Karpas-422 (cell line): ENCODE data around the gene TADA2A. TPM values are rescaled to one million over a fixed set of nuclear protein-coding genes. Genes with fewer than 3 reads are reported as not detected.

Source experiments
- DNase-seq: peaks from one replicate; pipeline ENCODE4 v3.0.0-alpha.2; 2015
- H2AFZ ChIP-seq: fragments of 200-600 bp; sonication (generic); 2 replicates; pipeline ENCODE4 v1.6.1; 2014; ENCODE audit warnings: antibody characterized with exemption, low read length, mixed read lengths
- H3K27ac ChIP-seq: fragments of 200-600 bp; sonication (generic); 2 replicates; pipeline ENCODE4 v1.5.1; 2014; ENCODE audit warnings: mild to moderate bottlenecking, low read length, moderate library complexity
- H3K27me3 ChIP-seq: fragments of 200-600 bp; sonication (generic); 2 replicates; pipeline ENCODE4 v1.6.1; 2014; ENCODE audit warnings: low read length, mixed read lengths
- H3K36me3 ChIP-seq: fragments of 200-600 bp; sonication (generic); 2 replicates; pipeline ENCODE4 v1.6.1; 2014; ENCODE audit warnings: low read length, mixed read lengths; ENCODE audit not compliant: insufficient read depth
- H3K4me1 ChIP-seq: fragments of 200-600 bp; sonication (generic); 2 replicates; pipeline ENCODE4 v1.6.1; 2014; ENCODE audit warnings: mild to moderate bottlenecking, low read length, mixed read lengths
- H3K4me2 ChIP-seq: fragments of 200-600 bp; sonication (generic); 2 replicates; pipeline ENCODE4 v1.6.1; 2014; ENCODE audit warnings: low read length, low read depth, mild to moderate bottlenecking; ENCODE audit not compliant: poor library complexity, severe bottlenecking
- H3K4me3 ChIP-seq: fragments of 200-600 bp; sonication (generic); 2 replicates; pipeline ENCODE4 v1.5.1; 2014; ENCODE audit warnings: mild to moderate bottlenecking, antibody characterized with exemption, low read length, mixed read lengths
- H3K79me2 ChIP-seq: fragments of 200-600 bp; sonication (generic); 2 replicates; pipeline ENCODE4 v1.6.1; 2014; ENCODE audit warnings: mild to moderate bottlenecking, low read length, mixed read lengths
- H3K9ac ChIP-seq: fragments of 200-600 bp; sonication (generic); 2 replicates; pipeline ENCODE4 v1.6.0; 2014; ENCODE audit warnings: low read length
- H3K9me2 ChIP-seq: fragments of 200-600 bp; sonication (generic), shearing (Covaris generic); replicated peaks from 2 replicates; pipeline ENCODE4 v1.6.0; 2014; ENCODE audit warnings: mild to moderate bottlenecking, low read length, moderate library complexity; ENCODE audit not compliant: insufficient read depth
- H3K9me3 ChIP-seq: fragments of 300-700, 200-600 bp; sonication (generic); 2 replicates; pipeline ENCODE4 v1.6.1; 2014; ENCODE audit warnings: low read length, mixed read lengths
- H4K20me1 ChIP-seq: fragments of 200-600 bp; sonication (generic); 2 replicates; pipeline ENCODE4 v1.6.1; 2014; ENCODE audit warnings: mild to moderate bottlenecking, antibody characterized with exemption, low read length, low read depth; ENCODE audit not compliant: insufficient read depth
- total RNA-seq: library from RNA; depleted of rRNA; stranded (reverse); fragments of >200 nt; shearing (Covaris generic); gene quantifications from 2 replicates; pipeline ENCODE4 v1.2.3, GENCODE V29; 2014; ENCODE audit warnings: low replicate concordance; rRNA removed

Gene TADA2A
- total RNA-seq, 1 experiment from 2014 or later: 28.1 TPM

DNA sequence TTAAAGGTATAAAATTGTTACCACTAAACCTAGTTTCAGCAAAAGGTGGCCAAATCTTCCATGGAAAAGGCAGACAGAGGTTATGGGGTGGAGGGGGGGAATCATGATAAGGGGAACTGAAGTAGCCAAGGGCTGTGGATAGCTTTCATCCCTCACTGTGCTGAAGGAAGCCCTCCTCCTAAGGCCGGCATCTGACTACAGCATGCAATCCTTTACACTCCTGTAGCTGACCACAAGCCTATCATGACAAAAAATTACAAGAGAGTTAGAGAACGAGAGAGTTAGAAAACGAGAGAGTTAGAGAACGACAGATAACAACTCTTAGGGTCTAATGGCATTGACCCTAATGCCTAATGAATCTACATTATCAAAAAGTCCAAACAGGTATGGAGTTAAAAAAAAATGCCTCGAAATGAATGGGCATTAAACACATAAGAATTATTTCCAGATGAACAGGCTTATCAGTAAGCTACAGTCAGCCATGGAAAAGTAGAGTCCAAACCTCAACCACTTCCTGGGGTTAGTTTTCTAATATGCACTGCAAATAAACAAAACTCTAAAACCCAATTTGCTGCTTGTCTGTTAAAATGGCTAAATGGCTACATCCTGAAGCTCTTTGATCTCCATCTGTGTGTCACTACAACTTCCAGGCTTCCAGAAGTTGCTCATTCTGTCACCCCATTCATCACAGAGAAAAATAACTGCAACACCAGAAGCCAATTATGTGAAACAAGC lies 112.7 kb downstream of the TADA2A start:
- no peak overlapping the region for H3K4me2 ChIP-seq
- H3K4me3 ChIP-seq: no peak overlapping the region
- no peaks in the 10 kb centered on the region for H3K79me2 ChIP-seq
- H3K36me3 ChIP-seq: peaks cover 9% of the 10 kb centered on the region; the same call in 1 of the 2 replicates
- no peak overlapping the region for H3K9ac ChIP-seq
- H3K4me1 ChIP-seq: peaks cover 10% of the 10 kb centered on the region
- no peak overlapping the region for H3K27ac ChIP-seq
- no peak overlapping the region for H2AFZ ChIP-seq
- H4K20me1 ChIP-seq: no peaks in the 10 kb centered on the region
- H3K27me3 ChIP-seq: no peaks in the 10 kb centered on the region
- no peak for DNase-seq
- no peaks in the 10 kb centered on the region for H3K9me2 ChIP-seq
- H3K9me3 ChIP-seq: no peaks in the 10 kb centered on the region

DNA sequence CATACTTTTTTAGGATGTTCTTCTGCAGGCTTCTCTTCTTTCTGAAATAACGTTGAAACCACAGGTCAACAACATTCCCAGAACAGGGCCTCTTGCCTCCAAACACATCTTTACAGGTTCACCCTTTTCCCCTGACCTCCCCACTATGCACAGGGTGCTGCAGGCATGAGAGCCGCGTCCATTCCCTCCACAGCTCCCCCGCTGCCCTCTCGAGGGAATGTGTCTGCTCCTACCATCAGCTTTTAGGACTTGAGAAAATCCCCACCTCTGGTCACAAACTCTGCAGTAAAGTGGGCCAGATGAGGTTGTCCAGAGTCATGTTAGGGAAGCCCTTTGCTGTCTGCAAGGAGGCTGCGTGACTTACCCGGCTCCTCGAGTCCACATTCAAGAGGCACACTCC lies 113.5 kb downstream of the TADA2A start:
- peaks cover 9% of the 10 kb centered on the region; the same call in 1 of the 2 replicates for H3K36me3 ChIP-seq
- no peak overlapping the region for H2AFZ ChIP-seq
- no peaks in the 10 kb centered on the region for H3K9me3 ChIP-seq
- no peak for DNase-seq
- H3K4me2 ChIP-seq: no peak overlapping the region
- no peaks in the 10 kb centered on the region for H4K20me1 ChIP-seq
- no peak overlapping the region for H3K27ac ChIP-seq
- no peak overlapping the region for H3K4me3 ChIP-seq
- no peaks in the 10 kb centered on the region for H3K9me2 ChIP-seq
- H3K27me3 ChIP-seq: no peaks in the 10 kb centered on the region
- no peak overlapping the region for H3K9ac ChIP-seq
- H3K4me1 ChIP-seq: peaks cover 10% of the 10 kb centered on the region
- no peaks in the 10 kb centered on the region for H3K79me2 ChIP-seq

DNA sequence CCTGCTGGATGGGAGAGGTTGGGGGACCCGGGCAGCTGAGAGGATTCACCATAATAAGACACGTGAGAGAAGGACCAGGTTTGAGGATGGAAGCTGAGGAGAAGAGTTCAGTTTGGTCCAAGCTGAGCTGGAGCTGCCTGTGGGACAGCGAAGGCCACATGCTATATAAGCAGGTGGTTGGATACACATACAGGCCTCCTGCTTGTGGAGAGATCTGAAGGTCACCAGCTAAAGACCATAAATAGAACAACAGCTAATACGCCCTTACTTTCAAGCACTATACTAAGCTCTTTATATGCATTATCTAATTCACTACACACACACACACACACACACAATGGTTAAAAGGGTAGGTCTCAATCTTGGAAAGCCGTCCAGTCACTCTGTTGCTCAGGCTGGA lies 115.1 kb downstream of the TADA2A start:
- Histone ChIP-seq H3K9me3 (no peaks in the 10 kb centered on the region), H3K4me2 (no peak overlapping the region), H3K9me2 (no peaks in the 10 kb centered on the region), H3K27me3 (no peaks in the 10 kb centered on the region), H3K4me3 (no peak overlapping the region), H2AFZ (no peak overlapping the region), H3K27ac (no peak overlapping the region), H4K20me1 (no peaks in the 10 kb centered on the region), H3K79me2 (no peaks in the 10 kb centered on the region), H3K4me1 (no peaks in the 10 kb centered on the region), H3K9ac (no peak overlapping the region), H3K36me3 (peaks cover 9% of the 10 kb centered on the region; the same call in 1 of the 2 replicates)
- no peak for DNase-seq

DNA sequence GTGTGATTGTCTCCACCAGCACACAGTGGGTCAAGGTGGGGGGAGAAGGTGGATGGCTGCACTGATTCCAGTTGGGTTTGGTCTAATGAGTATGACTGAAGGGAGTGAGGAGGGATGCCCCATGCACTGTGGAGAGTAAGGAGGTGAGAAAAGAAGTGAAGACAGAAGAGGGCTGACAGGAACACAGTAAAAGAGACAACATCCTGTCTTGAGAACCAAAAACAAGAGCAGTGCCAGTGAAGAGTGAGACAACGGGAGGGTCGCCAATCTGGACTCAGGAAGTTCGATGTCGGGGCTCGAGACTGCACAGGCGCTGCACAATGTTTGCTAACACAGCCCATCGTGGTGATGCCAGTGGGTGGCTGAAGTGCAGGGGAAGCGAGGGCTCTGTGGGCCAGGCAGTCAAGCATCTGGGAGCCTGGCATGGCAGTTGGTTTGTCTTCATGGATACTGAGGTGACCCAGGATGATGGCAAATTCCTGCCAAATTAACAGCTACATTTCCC lies 117.1 kb downstream of the TADA2A start:
- no peak overlapping the region for H3K27ac ChIP-seq
- no peaks in the 10 kb centered on the region for H4K20me1 ChIP-seq
- DNase-seq: no peak
- no peak overlapping the region for H3K4me3 ChIP-seq
- no peak overlapping the region for H3K4me2 ChIP-seq
- H3K9ac ChIP-seq: no peak overlapping the region
- no peaks in the 10 kb centered on the region for H3K9me3 ChIP-seq
- H3K4me1 ChIP-seq: peaks cover 14% of the 10 kb centered on the region
- H3K36me3 ChIP-seq: peaks cover 3% of the 10 kb centered on the region; the same call in 1 of the 2 replicates
- H3K79me2 ChIP-seq: no peaks in the 10 kb centered on the region
- H3K9me2 ChIP-seq: no peaks in the 10 kb centered on the region
- no peak overlapping the region for H2AFZ ChIP-seq
- no peaks in the 10 kb centered on the region for H3K27me3 ChIP-seq

DNA sequence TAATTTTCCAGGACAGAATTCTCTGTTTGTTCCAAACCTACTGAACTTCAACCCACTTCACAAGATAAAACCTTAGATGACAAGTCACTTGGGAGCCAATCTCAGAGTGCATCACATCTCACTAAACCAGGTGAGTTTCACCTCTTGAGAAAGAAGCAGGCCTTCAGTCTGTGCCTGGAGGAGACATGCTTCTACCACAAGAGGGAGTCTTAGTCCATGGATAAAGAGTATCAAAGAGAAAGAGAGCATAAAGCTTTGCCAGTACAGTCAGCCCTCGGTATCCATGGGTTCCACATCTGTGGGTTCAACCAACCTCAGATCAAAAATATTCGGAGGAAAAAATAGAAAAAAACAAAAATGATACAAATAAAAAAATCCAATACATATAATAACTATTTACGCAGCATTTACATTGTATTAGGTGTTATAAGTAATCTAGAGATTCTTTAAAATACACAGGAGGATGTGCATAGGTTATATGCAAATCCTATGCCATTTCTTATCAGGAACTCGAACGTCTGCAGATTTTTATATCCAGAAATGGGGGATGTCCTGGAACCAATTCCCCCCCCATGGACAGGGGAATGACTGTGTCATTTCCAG lies 120.7 kb downstream of the TADA2A start:
- Histone ChIP-seq H3K36me3 (peaks cover 6% of the 10 kb centered on the region; the same call in 1 of the 2 replicates), H3K27me3 (no peaks in the 10 kb centered on the region), H3K79me2 (no peaks in the 10 kb centered on the region), H3K27ac (no peak overlapping the region), H3K9me2 (no peaks in the 10 kb centered on the region), H3K9me3 (no peaks in the 10 kb centered on the region), H4K20me1 (no peaks in the 10 kb centered on the region), H3K9ac (no peak overlapping the region), H2AFZ (no peak overlapping the region), H3K4me1 (peaks cover 18% of the 10 kb centered on the region), H3K4me3 (no peak overlapping the region), H3K4me2 (no peak overlapping the region)
- DNase-seq: peak; percentile 87

Other genes starting within 250 kb of the TADA2A start
- not detected in 2 replicates for gene C17orf78, start 30.9 kb upstream of the TADA2A start, total RNA-seq
- 59.4 and 84.2 TPM in 2 replicates for gene ACACA, start 50 bp upstream of the TADA2A start, total RNA-seq
- gene DUSP14, start 83.0 kb downstream of the TADA2A start, total RNA-seq: 12.2 and 17.8 TPM in 2 replicates
- gene SYNRG, start 202.5 kb downstream of the TADA2A start, total RNA-seq: 37.8 and 46.6 TPM in 2 replicates
- gene DDX52, start 236.6 kb downstream of the TADA2A start, total RNA-seq: 24.1 and 40.8 TPM in 2 replicates